Gastroesophageal sphincter (tissue), 3 donors: ENCODE measurements around the gene PNLIP.

ENCODE experiments used
- CTCF ChIP-seq, 4 experiments: fragments of 200-600 bp in 2 of 4; fragments of 450-650 bp in 2 of 4; sonication (generic) in 1 of 4; IDR thresholded peaks; one replicate each; pipeline ENCODE4 v1.5.1; 2017 to 2019; ENCODE audit warnings: antibody characterized with exemption in 4 of 4, mild to moderate bottlenecking in 2 of 4, moderate library complexity in 2 of 4
- POLR2A ChIP-seq, 2 donors: fragments of 450-650 bp; IDR thresholded peaks; one replicate each; pipeline ENCODE4 v1.6.1; 2017; ENCODE audit warnings: antibody characterized with exemption in 2 of 2, mild to moderate bottlenecking in 2 of 2, moderate library complexity in 1 of 2
- POLR2AphosphoS5 ChIP-seq: sonication (generic); formaldehyde crosslinking; IDR thresholded peaks from one replicate; pipeline ENCODE4 v1.6.1; 2017; ENCODE audit warnings: antibody characterized with exemption

DNA sequence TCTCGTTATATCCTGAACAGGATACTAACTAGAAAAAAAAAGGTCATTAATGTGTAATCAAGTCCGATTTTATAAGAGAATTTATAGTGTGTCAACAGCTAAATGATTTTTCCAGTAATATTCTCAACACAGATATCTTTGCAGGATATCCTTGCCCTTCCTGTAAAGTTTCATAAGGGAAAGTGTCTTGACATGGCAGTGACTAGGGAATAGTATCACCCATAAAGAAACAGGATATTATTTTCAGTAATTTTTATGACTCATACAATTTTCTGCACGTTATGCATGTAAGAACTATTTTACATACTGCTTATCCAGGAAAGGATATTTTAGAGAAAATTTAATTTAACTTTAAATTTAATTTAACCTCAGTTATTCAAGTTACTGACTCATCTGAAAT is 19.5 kb upstream of the PNLIP start:
- TF ChIP-seq CTCF (IDR thresholded peaks at IDR 0.05) = no peak
- no peak for TF ChIP-seq POLR2AphosphoS5
- no peak for TF ChIP-seq POLR2A (IDR thresholded peaks at IDR 0.05)
